ENCODE results near the gene TNFAIP6.

DNA sequence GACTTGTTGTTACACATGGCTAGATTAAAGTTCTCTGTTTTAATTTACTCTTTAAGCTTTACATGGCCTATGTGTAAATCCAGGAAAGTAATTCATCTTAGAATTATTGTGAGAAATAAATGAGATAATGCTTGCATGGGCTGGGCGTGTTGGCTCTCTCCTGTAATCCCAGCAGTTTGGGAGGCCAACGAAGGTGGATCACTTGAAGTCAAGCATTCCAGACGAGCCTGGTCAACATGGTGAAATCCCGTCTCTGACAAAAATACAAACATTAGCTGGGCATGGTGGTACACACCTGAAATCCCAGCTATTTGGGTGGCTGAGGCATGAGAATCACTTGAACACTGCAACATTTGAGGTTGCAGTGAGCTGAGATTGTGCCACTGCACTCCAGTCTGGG is 48.0 kb downstream of the TNFAIP6 start:
- TF ChIP-seq TAF1 (IDR thresholded peaks at IDR 0.05; ENCODE audit: low read depth) (no peak), RAD21 (conservative IDR thresholded peaks at IDR 0.05) (no peak), EZH2 (IDR thresholded peaks at IDR 0.05; ENCODE audit: borderline replicate concordance, insufficient read depth, low read length, poor library complexity, severe bottlenecking) (no peak), EP300 (conservative IDR thresholded peaks at IDR 0.05; ENCODE audit: poor library complexity, severe bottlenecking) (no peak), SMC3 (conservative IDR thresholded peaks at IDR 0.05; ENCODE audit: poor library complexity) (no peak)
- TF ChIP-seq, protein P1, sequence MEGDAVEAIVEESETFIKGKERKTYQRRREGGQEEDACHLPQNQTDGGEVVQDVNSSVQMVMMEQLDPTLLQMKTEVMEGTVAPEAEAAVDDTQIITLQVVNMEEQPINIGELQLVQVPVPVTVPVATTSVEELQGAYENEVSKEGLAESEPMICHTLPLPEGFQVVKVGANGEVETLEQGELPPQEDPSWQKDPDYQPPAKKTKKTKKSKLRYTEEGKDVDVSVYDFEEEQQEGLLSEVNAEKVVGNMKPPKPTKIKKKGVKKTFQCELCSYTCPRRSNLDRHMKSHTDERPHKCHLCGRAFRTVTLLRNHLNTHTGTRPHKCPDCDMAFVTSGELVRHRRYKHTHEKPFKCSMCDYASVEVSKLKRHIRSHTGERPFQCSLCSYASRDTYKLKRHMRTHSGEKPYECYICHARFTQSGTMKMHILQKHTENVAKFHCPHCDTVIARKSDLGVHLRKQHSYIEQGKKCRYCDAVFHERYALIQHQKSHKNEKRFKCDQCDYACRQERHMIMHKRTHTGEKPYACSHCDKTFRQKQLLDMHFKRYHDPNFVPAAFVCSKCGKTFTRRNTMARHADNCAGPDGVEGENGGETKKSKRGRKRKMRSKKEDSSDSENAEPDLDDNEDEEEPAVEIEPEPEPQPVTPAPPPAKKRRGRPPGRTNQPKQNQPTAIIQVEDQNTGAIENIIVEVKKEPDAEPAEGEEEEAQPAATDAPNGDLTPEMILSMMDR (IDR thresholded peaks at IDR 0.05; ENCODE audit: poor library complexity, severe bottlenecking): no peak

Measured in neural cell (in vitro differentiated cells).